B cell (primary cell): ENCODE measurements around the gene KIF7. TPM values are rescaled to one million over a fixed set of nuclear protein-coding genes. Genes with fewer than 3 reads are reported as not detected.

Experiments used
- ATAC-seq: fragments of 200-7000 bp; cut with Tn5 transposase; one replicate; pipeline ENCODE4 v1.10.0; 2021; ENCODE audit warnings: low read depth, mild to moderate bottlenecking, moderate number of reproducible peaks, moderate library complexity
- CTCF ChIA-PET: fragments of 350-600 bp; sonication (Branson Sonifier 250); formaldehyde crosslinking; loops from one replicate; lab custom pipeline; 2021; ENCODE audit warnings: antibody characterized with exemption, inconsistent platforms; lab: Charles Lee
- POLR2A ChIA-PET: fragments of 350-600 bp; sonication (Branson Sonifier 250); formaldehyde crosslinking; loops from one replicate; lab custom pipeline; 2021; ENCODE audit warnings: antibody characterized with exemption; lab: Charles Lee
- DNase-seq: peaks from one replicate; pipeline ENCODE4 v3.0.0; 2013
- H2AFZ ChIP-seq: 2 replicates; pipeline ENCODE4 v1.6.1; 2012; ENCODE audit warnings: mild to moderate bottlenecking, low read depth, low read length; ENCODE audit not compliant: insufficient read depth, poor library complexity, severe bottlenecking
- H3K27ac ChIP-seq, 2 donors: 1 replicate in 1 of 2; 2 replicates in 1 of 2; pipeline ENCODE4 v1.5.1; 2012 to 2013; ENCODE audit warnings: low read length in 2 of 2, mild to moderate bottlenecking in 2 of 2, moderate library complexity in 1 of 2
- H3K27me3 ChIP-seq, 4 experiments: fragments of 200-600 bp in 1 of 4; sonication (generic) in 1 of 4; replicated peaks in 1 of 4; 1 replicate in 2 of 4; 2 replicates in 2 of 4; pipeline versions ENCODE4 v1.6.1 to v1.7.0; 2013 to 2016; ENCODE audit warnings: low read length in 3 of 4, mild to moderate bottlenecking in 2 of 4, mixed read lengths in 1 of 4, moderate library complexity in 1 of 4; ENCODE audit not compliant: insufficient read depth in 4 of 4, control insufficient read depth in 3 of 4; ENCODE audit errors: control extremely low read depth in 1 of 4
- H3K36me3 ChIP-seq, 2 experiments: replicated peaks in 1 of 2; 1 replicate in 1 of 2; 2 replicates in 1 of 2; pipeline versions ENCODE4 v1.6.1 to v1.7.1; 2013; ENCODE audit warnings: low read length in 1 of 2; ENCODE audit not compliant: insufficient read depth in 2 of 2, control insufficient read depth in 1 of 2; ENCODE audit errors: control extremely low read depth in 1 of 2, extremely low read depth in 1 of 2
- H3K4me1 ChIP-seq, 2 donors: fragments of 200-600 bp in 1 of 2; sonication (generic) in 1 of 2; 1 replicate in 1 of 2; 2 replicates in 1 of 2; pipeline versions ENCODE4 v1.5.1 to v1.6.1; 2013 to 2017; ENCODE audit warnings: low read length in 2 of 2; ENCODE audit not compliant: control insufficient read depth in 2 of 2, insufficient read depth in 2 of 2
- H3K4me2 ChIP-seq: replicated peaks from 2 replicates; pipeline ENCODE3; 2012; ENCODE audit warnings: mild to moderate bottlenecking, low read depth, low read length; ENCODE audit not compliant: poor library complexity, severe bottlenecking
- H3K4me3 ChIP-seq, 5 experiments: fragments of 200-600 bp in 1 of 5; sonication (generic) in 1 of 5; 1 replicate in 3 of 5; 2 replicates in 2 of 5; pipeline versions ENCODE4 v1.5.1 to v1.7.0; 2011 to 2016; ENCODE audit warnings: low read length in 4 of 5, mild to moderate bottlenecking in 4 of 5, low read depth in 2 of 5, control low read depth in 1 of 5, moderate library complexity in 1 of 5; ENCODE audit not compliant: insufficient read depth in 1 of 5; ENCODE audit errors: control extremely low read depth in 1 of 5, extremely low read depth in 1 of 5
- H3K79me2 ChIP-seq: fragments of 200-600 bp; sonication (generic); one replicate; pipeline ENCODE4 v1.6.0; 2016; ENCODE audit warnings: low read length; ENCODE audit not compliant: control insufficient read depth, insufficient read depth
- H3K9ac ChIP-seq: fragments of 200-600 bp; sonication (generic); 2 replicates; pipeline ENCODE4 v1.6.1; 2017; ENCODE audit warnings: mild to moderate bottlenecking, low read length, moderate library complexity
- H3K9me3 ChIP-seq, 3 donors: one replicate each; pipeline versions ENCODE4 v1.6.1 to v1.7.1; 2013; ENCODE audit warnings: low read length in 2 of 3; ENCODE audit not compliant: control insufficient read depth in 2 of 3, insufficient read depth in 1 of 3; ENCODE audit errors: control extremely low read depth in 1 of 3
- H4K20me1 ChIP-seq: 2 replicates; pipeline ENCODE4 v1.6.0; 2012; ENCODE audit warnings: mild to moderate bottlenecking, low read length; ENCODE audit not compliant: insufficient read depth, control insufficient read depth, poor library complexity, severe bottlenecking
- H3K27ac Mint-ChIP-seq: one replicate; pipeline ENCODE4 v1.8.0; 2021; ENCODE audit warnings: mixed read lengths
- H3K27me3 Mint-ChIP-seq: one replicate; pipeline ENCODE4 v1.8.0; 2021; ENCODE audit warnings: mixed read lengths
- H3K4me1 Mint-ChIP-seq: one replicate; pipeline ENCODE4 v1.8.0; 2021; ENCODE audit warnings: mixed read lengths
- H3K4me3 Mint-ChIP-seq: one replicate; pipeline ENCODE4 v1.8.0; 2021; ENCODE audit warnings: mixed read lengths
- H3K9me3 Mint-ChIP-seq: one replicate; pipeline ENCODE4 v1.8.0; 2022; ENCODE audit warnings: mixed read lengths; ENCODE audit not compliant: insufficient read depth
- CTCF ChIP-seq: fragments of 200-600 bp; IDR thresholded peaks from one replicate; pipeline ENCODE4 v1.8.0; 2022; ENCODE audit warnings: antibody characterized with exemption, mild to moderate bottlenecking
- EZH2 ChIP-seq: IDR thresholded peaks from 2 replicates; pipeline ENCODE4 v1.6.1; 2012; ENCODE audit warnings: borderline replicate concordance, low read depth, mild to moderate bottlenecking, moderate library complexity, low read length; ENCODE audit not compliant: insufficient read depth, poor library complexity, severe bottlenecking
- WGBS: methylation state at CpG from one replicate; pipeline ENCODE4 v1.1.5; 2013; ENCODE audit warnings: missing lambda C conversion rate; ENCODE audit not compliant: insufficient coverage; 5-methylcytosine and 5-hydroxymethylcytosine counted together
- intact Hi-C: fragments of 100-400 bp; cut with micrococcal nuclease; formaldehyde crosslinking; loops from one replicate; pipeline ENCODE4 v1.10.0; 2022
- polyA plus RNA-seq: library from polyadenylated mRNA; depleted of rRNA; stranded (reverse); fragments of >200 nt; gene quantifications from 2 replicates; pipeline ENCODE4 v1.2.3, GENCODE V29; 2012
- total RNA-seq, 2 donors: library from RNA; stranded (reverse); fragments of 120-200 nt in 1 of 2; gene quantifications; 1 replicate in 1 of 2; 2 replicates in 1 of 2; pipeline versions ENCODE4 v1.2.3 to v1.2.4, GENCODE V29; 2013 to 2022

KIF7 gene
- total and polyA plus RNA-seq, 2 donors (not counting 1 experiment from before 2014, with no cell fraction given) = not detected

GRCh38 chr15:89627256-89627970 lies 27.9 kb downstream of the KIF7 start:
- Histone ChIP-seq H3K4me2 (no peak overlapping the region), H3K36me3 (no peaks in the 10 kb centered on the region), H3K9me3 (peaks cover 0 to 6% (median 0%) of the 10 kb centered on the region in 3 donors), H3K27me3 (no peaks in the 10 kb centered on the region), H2AFZ (no peak overlapping the region), H3K9ac (no peak overlapping the region), H4K20me1 (no peaks in the 10 kb centered on the region), H3K79me2 (no peaks in the 10 kb centered on the region), H3K4me3 (no peak overlapping the region), H3K27ac (no peak overlapping the region), H3K4me1 (no peaks in the 10 kb centered on the region)
- intact Hi-C loops = no loop called here
- Mint-ChIP-seq H3K4me3 (no peak overlapping the region), H3K27me3 (no peaks in the 10 kb centered on the region), H3K9me3 (no peaks in the 10 kb centered on the region), H3K4me1 (no peaks in the 10 kb centered on the region), H3K27ac (no peak overlapping the region)
- ChIA-PET POLR2A (no interaction called here), CTCF (interaction anchor here (1.0 kb wide), 1 partner anchor 20 kb away, joined by 3 read pairs; no protein-coding TSS in a partner anchor)
- no peak for TF ChIP-seq EZH2
- no peak for TF ChIP-seq CTCF
- no peak for ATAC-seq
- WGBS = 96% methylated on average over 8 of the region's 8 CpGs
- DNase-seq = no peak

- Histone ChIP-seq H4K20me1 (no peaks in the 10 kb centered on the region), H3K4me2 (no peak overlapping the region), H3K27me3 (no peaks in the 10 kb centered on the region), H3K79me2 (no peaks in the 10 kb centered on the region), H3K9me3 (peaks cover 0 to 6% (median 0%) of the 10 kb centered on the region in 3 donors), H3K4me1 (no peaks in the 10 kb centered on the region), H3K27ac (no peak overlapping the region), H3K36me3 (no peaks in the 10 kb centered on the region), H3K4me3 (no peak overlapping the region), H3K9ac (no peak overlapping the region), H2AFZ (no peak overlapping the region)
- DNase-seq (no peak), ATAC-seq (no peak)
- 95% methylated on average over 6 of the region's 9 CpGs for WGBS
- Mint-ChIP-seq H3K4me1 (no peaks in the 10 kb centered on the region), H3K9me3 (no peaks in the 10 kb centered on the region), H3K27me3 (no peaks in the 10 kb centered on the region), H3K4me3 (no peak overlapping the region), H3K27ac (no peak overlapping the region)
- TF ChIP-seq CTCF = no peak
- no peak for TF ChIP-seq EZH2
- CTCF ChIA-PET = no interaction called here
- intact Hi-C loops = no loop called here
- POLR2A ChIA-PET = no interaction called here
These were observed 29.6 kb downstream of the KIF7 start for GRCh38 chr15:89625716-89626115.
